ENCODE results near the gene MAML3.

- TF ChIP-seq POLR2A (IDR thresholded peaks at IDR 0.05; ENCODE audit: low read length) (no peak), GATA1 (IDR thresholded peaks at IDR 0.05; ENCODE audit: low read depth, low read length) (no peak)
Observed at GRCh38 chr4:140127422-140127821, 26.6 kb downstream of the MAML3 start.
